ENCODE measurements around the gene GAB2.

DNA sequence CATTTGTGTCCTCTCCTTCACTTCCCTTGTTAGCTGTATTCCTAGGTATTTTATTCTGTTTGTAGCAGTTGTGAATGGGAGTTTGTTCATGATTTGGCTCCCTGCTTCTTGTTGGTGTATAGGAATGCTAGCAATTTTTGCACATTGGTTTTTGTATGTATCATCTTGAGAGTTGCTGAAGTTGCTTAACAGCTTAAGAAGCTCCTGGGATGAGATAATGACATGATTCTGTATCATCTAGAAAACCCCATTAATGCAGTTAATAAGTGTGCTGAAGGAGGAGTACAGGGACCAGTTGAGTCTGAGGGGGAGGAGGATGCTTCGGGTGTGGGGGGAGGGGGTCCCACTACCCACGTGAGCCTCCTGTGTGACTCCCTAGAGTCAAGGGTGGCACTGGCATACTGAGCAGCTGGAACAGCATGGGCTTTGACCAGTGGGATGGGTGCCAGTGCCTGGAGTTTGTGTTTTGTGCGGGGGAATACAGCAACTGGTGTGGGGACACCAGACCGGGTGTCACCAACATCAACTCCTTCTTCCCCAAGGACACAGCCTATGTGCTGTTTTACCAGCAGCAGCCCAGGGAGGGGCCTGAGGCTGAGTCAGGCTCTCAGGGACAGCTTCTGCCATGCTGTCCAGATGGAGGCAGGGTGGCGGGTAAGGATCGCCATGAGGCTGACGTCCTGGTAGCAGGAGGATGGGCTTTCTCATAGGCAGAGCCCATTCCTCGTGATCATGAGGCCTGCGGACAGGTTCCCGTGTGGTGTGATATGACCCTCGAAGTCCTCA, 204.8 kb downstream of the GAB2 start:
- no peak for TF ChIP-seq POLR2AphosphoS5 (IDR thresholded peaks at IDR 0.05; ENCODE audit: borderline replicate concordance, low read depth, low read length)
- TF ChIP-seq EZH2 (IDR thresholded peaks at IDR 0.05) = no peak

All from SK-N-MC (cell line).